G401.6 (cell line): ENCODE results near the gene ARL17A.
"Not testable (repeated sequence)": the region's sequence is repeated elsewhere in the genome, so short reads cannot be mapped to it uniquely, and the experiment has no call there.

Source experiments
- FAIRE-seq: peaks from 2 replicates; lab custom pipeline; 2012; peaks lifted over from hg19 to GRCh38; lab: Jason Lieb, UNC

Gene ARL17A

DNA sequence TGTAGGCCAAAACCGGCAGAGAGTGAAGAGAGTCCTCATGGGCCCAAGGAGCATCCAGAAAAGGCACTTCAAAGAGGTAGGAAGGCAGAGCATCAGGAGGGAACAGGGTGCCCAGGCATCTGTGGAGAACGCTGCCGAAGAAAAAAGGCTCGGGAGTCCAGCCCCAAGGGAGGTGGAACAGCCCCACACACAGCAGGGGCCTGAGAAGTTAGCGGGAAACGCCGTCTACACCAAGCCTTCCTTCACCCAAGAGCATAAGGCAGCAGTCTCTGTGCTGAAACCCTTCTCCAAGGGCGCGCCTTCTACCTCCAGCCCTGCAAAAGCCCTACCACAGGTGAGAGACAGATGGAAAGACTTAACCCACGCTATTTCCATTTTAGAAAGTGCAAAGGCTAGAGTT is 30.9 kb downstream of the ARL17A start:
- not testable (repeated sequence) for FAIRE-seq

DNA sequence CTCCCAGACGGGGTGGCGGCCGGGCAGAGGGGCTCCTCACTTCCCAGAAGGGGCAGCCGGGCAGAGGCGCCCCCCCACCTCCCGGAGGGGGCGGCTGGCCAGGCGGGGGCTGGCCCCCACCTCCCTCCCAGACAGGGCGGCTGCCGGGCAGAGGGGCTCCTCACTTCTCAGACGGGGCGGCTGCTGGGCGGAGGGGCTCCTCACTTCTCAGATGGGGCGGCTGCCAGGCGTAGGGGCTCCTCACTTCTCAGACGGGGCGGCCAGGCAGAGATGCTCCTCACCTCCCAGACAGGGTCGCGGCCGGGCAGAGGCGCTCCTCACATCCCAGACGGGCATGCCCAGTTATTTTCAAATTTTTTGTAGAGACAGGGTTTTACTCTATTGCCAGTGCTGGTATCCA is 44.8 kb downstream of the ARL17A start:
- FAIRE-seq: not testable (repeated sequence)

GRCh38 chr17:46512168-46512567 is 67.3 kb downstream of the ARL17A start, which contains the start of gene LRRC37A2:
Gene LRRC37A2, plus strand, starts transcription at chr17:46512468. Its CDS starts 245 bp downstream, at chr17:46512713.
- not testable (repeated sequence) for FAIRE-seq

DNA sequence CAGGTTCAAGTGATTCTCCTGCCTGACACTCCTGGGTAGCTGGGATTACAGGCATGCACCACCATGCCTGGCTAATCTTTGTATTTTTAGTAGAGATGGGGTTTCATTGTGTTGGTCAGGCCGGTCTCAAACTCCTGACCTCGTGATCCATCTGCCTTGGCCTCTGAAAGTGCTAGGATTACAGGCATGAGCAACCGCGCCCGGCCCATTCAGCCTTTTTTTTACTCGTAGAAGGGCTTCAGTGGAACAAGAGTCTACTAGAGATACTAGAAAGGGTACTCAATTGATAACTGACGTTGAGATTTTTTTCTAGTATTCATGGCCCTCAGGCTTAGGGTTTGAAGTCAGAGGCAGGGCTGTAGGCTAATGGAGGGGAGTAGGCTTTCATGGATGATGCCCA is 73.6 kb downstream of the ARL17A start:
- FAIRE-seq: not testable (repeated sequence)

- FAIRE-seq: not testable (repeated sequence)
Measured at GRCh38 chr17:46499437-46500139, 79.9 kb downstream of the ARL17A start.

- not testable (repeated sequence) for FAIRE-seq
Measured at GRCh38 chr17:46492021-46492420, 87.5 kb downstream of the ARL17A start.

DNA sequence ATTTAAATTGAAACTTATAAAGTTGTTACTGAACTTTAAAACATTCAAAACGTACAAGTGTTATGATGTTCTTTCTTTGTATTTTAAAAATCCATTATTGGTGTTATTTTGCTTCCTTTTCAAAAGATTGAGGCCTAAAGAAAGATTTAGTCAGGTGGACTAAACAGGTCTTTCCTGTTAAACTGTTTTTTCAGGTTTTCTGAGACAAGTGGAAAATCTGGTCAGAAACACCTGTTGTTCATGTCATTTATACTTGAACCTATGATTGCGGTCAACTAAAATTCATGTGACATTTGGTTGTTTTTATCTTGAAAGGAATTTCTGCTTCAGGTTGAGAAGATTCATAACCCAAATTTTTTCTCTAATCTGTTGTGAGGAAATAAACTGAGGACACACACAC is 98.2 kb downstream of the ARL17A start:
- peak; percentile 85 for FAIRE-seq

- FAIRE-seq: not testable (repeated sequence)
Measured at GRCh38 chr17:46478823-46479222, 100.7 kb downstream of the ARL17A start.

DNA sequence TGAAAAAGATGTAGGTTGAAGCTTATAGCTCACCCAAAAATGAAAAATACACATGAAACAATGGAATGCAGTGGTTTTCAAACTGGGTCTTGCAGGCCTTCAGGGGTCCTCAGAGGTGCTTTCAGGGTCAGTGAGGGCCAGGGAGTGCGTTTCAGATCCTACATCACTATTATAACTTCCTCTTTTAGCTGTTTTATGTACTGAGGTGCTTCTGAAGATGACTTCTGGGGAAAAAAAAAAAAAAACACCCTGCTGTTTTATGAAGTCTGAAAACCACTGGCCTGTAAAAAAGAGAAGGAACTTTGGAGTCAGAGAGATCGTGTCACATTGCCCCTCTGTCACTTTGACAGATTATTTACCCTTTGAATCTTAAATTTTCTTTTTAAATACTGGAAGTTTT is 103.9 kb downstream of the ARL17A start:
- not testable (repeated sequence) for FAIRE-seq

GRCh38 chr17:46474489-46474888 is 105.0 kb downstream of the ARL17A start:
- FAIRE-seq: peak; percentile 75

GRCh38 chr17:46467618-46468017 is 111.9 kb downstream of the ARL17A start:
- FAIRE-seq: not testable (repeated sequence)
